GM18861 (cell line): Measurements from ENCODE around the gene ING4.
"Not testable (repeated sequence)": the region's sequence is repeated elsewhere in the genome, so short reads cannot be mapped to it uniquely, and the experiment has no call there.

Experiments used
- ATAC-seq: cut with Tn5 transposase; IDR thresholded peaks from one replicate; pipeline ENCODE4 v1.9.1; 2021; ENCODE audit not compliant: unreplicated experiment

ING4 gene

DNA sequence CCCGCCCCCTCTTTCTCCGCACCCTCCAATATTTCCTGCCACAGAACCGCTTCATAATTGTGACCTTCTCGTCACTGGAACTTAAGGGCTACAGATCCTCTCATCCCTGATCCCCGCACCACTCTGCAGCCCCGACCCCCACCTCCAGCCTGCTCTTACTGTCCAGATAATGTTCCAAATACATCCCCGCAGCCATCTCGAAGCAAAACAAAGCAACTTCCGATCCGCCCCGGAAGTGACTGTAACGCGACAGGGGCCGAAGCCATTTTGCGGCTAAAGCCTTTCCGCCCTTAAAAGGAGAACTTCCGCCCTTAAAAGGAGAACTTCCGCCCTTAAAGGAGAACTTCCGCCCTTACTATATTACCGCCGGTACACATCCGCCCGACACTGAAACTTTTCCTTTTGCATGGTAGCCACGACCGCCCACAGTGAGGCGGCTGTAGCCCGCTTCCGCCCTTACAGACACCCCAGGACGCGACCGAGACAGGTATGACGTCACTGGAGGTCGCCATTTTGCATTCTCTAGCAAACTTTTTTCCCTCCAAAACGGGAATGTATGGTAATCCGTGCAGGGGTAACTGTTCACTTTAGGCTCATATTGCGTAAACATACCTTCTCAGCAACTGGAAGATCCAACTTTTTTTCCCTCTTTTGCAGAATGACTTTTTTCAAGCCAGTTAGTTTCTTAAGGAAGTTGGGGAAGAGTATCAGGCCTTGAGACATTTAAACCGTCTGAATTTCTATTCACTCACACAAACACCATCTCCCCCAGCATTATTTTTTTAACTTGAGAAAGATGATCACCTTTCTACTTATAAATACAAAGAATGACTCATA, at the start of gene ING4:
TSS of gene ING4 (minus strand) at position 214 of the 837 bp plus-strand sequence. CDS start at position 196, 18 bp downstream.
- peak; percentile 92 for ATAC-seq

DNA sequence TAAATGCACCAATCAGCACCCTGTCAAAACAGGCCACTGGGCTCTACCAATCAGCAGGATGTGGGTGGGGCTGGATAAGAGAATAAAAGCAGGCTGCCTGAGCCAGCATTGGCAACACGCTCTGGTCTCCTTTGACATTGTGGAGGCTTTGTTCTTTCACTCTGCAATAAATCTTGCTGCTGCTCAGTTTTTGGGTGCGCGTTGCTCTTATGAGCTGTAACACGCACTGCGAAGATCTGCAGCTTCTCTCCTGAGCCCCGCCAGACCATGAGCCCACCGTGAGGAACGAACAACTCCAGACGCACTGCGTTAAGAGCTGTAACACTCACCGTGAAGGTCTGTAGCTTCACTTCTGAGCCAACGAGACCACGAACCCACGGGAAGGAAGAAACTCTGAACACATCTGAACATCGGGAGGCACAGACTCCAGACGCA, 46.1 kb upstream of the ING4 start:
- ATAC-seq, result no peak

DNA sequence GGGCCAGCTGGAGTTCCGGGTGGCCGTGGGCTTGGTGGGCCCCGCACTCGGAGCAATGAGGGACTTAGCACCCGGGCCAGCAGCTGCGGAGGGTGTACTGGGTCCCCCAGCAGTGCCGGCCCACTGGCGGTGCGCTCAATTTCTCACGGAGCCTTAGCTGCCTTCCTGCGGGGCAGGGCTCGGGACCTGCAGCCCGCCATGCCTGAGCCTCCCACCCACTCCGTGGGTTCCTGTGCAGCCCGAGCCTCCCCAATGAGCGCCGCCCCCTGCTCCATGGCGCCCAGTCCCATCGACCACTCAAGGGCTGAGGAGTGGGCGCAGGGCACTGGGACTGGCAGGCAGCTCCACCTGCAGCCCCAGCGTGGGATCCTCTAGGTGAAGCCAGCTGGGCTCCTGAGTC, 45.4 kb upstream of the ING4 start:
- not testable (repeated sequence) for ATAC-seq

DNA sequence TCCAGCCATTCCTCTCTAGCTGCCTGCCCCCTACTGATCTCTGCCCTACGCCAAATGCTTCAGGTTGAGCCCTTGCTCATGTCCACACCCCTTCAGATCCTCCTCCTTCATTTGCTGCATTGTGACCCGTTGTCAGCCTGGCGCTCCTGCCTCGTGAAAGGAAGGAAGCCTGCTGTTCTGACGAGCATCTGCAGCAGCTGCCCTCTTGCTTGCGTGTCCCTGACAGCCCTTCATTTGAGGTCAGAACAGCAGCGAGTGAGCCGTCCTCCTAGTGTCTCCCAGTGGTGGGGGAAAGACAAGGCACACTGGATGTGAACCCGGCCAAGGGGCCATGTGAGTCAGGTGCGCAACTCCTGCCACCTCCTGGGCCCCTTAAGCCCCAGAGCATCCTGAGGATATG, 40.7 kb upstream of the ING4 start:
- ATAC-seq, result no peak

DNA sequence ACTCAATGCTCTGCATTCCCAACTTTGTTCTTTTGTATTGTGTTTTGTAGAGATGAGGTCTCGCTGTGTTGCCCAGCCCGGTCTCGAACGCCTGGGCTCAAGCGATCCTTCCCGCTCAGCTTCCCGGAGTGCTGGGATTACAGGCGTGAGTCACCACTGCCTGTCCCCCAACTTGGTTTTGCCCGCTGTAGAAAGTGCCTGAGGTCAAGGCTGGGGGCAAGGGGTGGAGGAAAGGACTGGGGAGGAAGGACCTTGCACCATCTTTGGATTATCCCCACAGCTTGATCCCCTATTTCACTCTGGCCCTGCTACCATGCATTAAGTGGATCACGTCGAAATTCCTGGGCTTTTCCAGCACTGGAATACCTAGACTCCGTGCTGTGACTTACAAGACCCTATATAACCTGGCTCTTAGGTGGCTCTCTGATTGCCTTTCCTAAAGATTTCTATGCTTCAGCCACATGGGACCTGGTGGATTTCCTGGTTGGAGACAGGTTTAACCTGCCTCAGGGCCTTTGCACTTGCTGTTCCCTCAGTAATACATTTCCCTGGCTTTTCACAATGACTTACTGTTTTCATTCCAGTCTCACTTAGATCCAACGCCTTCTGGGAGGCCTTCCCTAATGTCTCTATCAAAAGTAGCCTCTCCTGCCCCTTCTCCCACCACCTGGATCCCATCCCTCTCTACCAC, 38.3 kb upstream of the ING4 start:
- no peak for ATAC-seq

DNA sequence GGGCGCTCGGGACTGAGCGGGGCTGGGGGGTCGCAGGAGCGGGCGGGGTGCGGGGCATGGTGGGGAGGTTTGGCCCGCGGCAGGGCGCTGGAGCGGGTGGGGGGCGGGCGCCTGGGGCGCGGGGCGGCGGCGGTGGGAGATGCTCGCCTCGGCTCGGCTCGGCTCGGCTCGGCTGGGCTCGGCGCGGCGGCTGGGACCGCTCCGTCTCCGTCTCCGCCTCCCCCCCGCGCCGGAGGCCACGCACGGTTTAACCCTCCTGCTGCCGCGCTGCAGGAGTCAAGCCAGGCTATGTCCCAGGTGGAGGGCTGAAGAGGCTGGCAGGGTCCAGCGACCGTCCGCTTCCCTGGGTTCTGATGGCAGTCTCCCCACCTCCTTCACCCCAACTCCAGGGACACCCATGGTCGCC, 37.7 kb upstream of the ING4 start, which contains the start of gene PIANP:
TSS of gene PIANP (minus strand) at position 170 of the 406 bp plus-strand sequence. CDS start 2,754 bp downstream, outside the sequence.
- no peak for ATAC-seq

DNA sequence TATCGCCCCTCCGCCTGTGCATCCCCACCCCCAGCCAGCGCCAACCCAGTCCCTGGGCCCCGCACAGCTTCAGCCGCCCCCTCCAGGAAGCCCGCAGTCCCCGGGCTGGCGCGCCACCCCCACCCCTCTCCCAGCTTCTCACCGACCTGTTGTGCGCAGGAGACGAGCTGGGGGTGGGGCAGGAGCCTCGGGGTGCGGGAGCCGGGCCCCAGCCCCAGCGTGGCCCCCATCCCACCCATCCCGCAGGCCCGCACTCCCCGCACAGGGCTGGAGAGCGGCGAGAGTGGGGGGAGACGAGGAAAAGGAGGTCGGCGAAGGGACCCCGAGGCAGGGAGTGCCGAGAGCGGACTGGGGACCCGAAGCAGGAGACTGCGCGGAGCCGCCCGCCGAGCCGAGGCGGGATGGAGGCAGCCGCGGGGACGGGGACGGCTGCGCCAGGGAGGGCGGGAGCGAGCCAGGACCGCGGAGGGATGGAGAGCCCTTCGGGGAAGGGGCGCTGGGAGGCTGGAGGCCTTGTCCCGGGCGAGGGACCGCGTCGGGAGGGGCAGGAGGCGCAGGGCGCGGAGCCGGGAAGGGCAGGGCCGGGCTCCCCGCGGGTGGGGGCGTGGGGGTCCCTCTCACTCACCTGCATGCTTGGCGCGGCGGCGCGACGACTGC, 37.2 kb upstream of the ING4 start:
- no peak for ATAC-seq

DNA sequence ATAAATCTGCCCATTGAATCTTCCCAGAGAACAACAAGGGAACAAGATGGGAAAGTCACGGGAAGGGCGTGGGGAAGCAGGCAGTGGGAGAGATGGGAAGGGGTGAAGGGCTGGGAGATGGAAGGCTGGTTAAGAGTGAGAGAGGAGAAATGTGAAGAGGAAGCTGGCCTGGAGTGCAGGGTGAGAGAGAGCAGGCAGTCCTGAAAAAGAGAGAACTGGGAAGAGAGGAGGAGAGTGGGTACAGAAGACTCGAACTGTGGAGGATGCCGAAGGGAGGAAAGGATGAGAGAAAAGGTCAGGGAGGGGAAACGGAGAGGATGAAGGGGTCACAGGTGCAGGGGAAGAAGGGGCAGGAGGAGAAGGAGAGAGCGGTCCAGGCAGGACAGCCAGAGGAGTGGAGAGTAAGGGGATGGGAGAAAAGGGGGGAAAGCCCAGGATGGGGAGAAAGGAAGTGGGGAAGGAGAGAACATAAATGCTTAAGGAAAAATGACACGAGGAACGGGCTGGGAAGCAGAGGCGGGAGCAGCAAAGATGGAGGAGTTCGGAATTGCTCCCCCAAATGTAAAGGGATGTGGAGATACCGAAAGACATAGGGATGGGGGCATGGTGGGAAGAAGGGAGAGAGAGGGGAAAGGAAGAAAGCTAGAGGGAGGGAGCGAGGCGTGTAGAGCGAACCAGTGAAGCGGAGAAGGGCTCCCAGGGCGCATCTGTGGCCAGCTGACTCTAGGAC, 36.5 kb upstream of the ING4 start:
- ATAC-seq, result no peak

DNA sequence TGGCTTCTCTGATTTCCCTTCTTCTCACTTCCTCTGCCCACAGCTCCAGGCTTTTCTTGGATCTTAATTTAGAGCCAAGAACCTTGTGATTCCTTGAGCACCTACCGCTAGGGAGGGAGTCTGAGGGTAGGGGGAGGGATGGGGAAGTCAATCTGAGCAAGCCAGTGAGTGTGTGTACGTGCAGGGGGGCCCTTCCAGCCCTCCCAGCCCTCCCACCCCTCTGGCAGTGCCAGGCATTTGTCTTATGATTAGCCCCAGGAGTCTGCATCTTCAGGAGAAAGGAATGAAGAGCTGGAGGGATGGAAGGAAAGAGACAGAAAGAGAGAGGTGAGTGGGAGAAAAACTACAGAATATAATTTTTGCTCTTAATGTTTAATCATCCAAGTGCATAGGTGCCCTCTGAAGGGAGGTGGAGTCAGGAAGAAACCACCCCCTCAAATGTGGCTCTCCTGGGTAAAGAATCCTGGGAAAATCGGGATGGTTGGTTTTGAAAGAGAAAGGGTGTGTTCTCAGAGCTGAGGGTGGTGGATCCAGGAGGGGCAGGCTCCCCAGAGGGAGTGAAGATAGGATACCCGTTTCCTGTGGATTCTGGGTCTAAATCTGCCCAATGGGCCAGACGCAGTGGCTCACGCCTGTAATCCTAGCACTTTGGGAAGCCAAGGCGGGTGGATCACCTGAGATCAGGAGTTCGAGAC, 35.6 kb upstream of the ING4 start:
- no peak for ATAC-seq

DNA sequence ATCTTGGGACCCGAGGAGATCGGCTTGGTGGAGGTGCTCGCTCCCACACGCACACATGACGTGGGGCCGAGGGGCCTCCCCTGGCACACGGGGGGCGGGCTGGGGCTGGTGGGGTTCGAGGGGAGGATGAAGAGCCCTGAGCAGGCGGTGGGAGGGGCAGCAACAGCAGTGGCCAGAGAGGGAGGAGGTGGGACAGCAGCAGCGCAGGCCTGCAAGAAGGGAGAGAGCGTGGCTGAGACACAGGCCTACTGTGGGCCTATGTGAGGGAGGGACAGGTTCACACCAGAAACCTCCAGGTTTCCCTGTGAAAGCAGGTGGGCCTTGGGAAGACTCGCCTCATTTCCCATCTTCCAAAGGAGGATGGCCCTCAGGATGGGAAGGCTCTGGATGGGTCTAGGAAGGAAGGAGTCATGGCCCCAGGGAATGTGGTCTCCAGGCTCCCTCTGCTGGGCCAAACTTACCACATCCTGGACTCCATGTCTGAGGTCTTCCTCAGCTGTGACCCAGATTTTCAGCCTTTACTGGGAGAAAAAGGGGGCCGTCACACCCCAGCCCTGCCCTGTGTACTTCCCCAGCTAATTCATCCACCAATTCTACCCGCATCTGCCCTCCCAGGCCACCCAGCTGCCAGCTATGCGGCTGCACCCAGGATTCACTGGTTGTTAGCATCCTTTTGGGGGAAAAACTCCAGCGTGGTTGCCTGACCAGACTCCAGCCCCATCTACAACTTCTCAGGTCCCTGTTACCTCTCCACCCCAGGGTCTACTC, 34.8 kb upstream of the ING4 start:
- no peak for ATAC-seq

DNA sequence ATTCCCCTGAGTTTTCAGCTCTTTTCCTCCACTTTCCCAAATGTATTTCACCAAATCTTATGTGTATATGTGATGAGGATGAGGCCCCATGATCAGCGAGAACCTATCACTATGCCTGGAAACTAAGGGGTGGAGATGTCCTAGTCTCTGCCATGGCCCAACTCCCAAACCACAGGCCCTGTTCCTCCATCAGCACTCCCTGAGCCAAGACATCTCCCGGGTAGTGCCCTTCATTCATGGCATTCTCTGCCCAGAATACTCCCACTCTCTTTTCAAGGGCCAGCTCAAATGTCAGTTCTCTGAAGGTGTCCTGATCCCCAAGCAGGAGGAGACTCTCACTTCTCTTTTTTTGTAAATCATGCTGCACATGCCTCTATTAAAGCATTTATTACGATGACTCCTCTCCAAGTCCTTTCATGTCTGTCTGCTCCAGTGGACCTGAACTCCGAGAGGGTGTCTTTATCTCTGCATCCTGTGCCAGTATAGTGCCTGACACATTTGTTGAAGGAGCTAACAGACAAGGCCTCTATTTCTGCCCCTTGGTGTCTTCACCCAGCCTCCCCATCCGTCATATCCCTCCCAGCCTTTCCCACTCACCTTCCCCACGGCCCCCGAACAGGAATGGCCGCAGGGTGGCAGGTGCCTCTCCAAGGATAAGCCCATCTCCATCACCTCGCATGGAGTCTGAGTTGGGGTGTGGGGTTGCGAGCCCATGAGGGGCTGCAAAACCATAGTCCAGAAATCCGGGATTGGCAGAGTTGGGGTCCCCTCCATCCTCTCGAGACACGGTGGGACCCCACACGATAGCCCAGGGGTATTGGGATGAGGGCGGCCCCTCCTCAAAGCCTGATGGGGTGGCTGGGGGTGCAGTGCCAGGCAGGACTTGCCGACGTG, 34.0 kb upstream of the ING4 start:
- no peak for ATAC-seq

DNA sequence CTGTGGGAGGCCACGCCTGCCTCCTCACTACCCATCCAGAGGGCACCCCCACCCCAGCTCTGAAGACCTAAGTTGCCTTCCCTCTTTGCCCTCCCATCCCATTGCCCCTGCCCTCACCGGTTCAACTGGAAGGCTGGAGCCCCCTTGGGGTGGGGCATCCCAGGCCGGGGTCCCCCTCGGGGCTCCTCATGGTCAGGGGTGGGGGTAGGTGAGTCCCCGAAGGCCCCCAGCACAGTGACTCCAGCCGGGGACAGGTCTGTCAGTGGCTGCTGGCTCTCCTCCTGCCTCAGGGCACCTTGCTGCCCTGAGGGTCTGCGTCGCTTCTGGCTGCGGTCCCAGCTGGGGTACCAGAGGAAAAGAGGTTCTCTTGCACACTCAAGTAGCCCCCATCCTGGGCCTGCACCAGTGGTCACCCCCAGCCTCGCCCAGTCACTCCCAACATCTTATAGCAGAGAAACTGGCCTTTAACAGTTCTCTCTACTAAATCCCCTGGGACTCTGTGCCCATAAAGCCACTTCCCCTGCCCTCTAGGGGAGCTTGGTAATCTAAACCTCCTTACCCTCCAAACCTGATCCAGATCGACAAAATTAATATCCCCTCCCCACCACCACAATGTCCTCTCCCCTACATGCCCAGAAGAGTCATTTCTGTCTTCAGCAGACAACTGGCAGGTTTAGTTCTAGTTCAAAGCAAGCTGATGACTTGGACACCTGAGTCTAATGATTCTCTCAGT, 32.6 kb upstream of the ING4 start:
- no peak for ATAC-seq

DNA sequence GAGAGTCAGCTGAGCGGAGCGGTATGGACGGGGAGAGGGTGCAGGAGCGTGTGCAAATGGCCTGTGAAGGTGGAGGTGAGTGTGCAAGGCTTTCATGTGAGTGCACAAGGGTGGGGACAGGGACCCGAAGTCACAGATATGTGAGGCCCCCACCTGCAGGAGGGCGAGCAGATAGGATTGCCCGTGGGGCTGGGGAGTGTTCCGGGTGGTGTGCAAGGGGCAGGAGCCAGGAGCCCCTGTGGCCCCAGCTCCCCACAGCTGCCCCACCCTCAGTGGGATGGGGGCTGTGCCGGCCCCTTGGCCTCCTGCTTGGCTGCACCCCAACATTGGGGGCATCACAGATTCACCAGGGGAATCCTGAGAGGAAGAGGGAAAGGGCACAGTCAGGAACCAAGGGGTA, 31.8 kb upstream of the ING4 start:
- no peak for ATAC-seq

DNA sequence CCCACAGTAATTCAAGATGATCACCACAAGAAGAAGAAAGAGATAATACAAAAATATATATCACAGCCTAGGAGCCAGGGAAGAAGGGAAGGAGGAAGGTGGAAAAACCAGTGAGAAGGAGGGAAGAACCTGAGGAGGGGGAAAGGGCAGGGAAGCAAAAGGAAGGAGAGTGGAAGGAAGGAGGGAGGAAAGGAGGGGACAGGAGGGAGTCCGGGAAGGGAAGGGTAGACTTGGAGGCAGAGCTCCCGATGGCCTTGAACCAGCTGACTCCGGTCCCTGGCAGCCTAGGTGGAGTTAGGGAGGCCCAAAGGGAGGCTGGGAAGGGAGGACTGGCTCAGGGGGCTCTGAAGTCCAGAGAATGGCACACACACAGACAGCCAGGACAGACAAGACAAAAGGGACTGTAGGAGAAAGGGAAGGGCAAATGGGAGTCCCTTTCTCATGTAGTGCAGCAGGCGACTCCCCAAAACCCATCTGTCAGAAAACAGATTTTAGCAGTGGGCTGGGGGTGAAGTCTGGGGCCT, 31.0 kb upstream of the ING4 start:
- no peak for ATAC-seq

DNA sequence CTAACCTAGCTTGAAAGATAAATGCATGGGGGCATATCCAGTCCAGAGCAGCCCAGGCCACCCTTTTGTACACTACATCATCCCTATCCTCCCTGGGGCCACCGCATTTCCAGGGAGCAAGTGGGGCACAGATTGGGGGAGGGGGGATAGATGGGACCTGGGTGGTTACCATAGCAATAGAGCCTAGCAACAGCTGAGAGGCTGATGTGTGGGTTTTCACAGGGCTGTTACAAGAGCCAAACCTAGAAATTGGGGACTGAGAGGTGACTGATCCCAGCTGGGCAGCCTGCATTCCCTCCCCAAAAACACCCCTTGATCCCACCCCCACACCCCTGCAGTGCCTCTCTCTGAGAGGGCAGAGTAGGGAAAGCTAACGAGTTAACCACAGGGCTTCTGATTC, 30.0 kb upstream of the ING4 start:
- ATAC-seq, result no peak

DNA sequence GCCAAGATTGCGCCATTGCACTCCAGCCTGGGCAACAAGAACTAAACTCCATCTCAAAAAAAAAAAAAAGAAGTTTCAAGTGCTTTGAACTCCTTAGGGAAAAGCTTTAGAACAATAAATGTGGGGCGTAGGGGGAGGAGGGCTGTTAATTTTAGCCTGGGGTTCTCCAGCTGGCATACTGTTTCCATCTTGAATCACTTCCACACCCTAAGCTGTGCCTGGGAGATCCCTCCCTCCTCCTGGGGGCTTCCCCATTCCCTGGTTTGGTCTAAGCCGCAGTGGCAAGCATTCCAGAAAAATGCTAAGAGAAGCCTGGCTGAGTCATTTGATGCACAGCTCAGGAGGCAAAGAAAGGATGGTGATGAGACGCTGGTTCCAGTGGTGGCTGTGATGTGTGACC, 28.6 kb upstream of the ING4 start:
- no peak for ATAC-seq

DNA sequence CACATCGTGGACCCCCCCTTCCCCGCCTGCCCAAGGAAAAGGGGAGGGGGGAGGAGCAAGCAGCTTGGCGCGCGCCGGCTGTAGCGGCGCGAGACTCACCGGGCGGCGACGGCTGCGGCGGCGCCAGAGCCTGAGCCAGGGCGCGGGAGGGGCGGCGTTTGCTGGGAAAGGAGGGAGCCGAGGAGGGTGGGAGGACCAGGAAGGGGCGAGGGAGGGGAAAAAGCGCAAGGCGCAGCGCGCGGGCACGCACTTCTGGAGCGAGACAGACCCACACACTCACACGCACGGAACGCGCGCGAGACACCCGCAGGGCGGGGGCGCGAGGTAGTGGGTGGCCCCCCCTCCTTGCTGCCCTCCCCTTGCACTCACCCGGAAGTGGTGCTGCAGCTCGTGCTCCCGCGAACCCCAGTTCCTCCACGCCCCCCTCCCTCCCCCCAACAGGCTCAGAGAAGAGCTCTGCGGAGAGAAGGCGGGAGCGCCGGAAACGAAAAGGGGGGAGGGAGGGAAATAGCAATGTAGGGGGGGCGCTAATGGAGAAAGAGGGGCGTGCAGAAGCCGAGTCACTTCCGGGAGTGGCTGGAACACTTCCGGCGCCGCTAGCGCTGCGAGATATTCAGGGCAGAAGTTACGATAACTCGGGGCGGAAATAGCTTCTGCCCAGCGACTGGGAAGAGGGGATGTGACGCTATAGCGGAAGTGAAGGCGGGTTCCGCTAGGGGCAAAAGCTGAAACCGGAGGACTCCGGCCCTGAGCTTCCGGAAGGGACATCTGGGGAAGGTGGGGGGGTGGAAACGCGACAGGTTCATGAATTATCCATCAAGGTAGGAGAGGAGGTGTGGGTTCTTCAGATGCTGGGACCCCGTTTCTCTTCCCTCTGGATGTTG, 26.3 kb upstream of the ING4 start, which contains the start of gene ZNF384:
TSS of gene ZNF384 (minus strand) at position 377 of the 884 bp plus-strand sequence. CDS start 9,855 bp downstream, outside the sequence.
- ATAC-seq, result peak; percentile 79
